WTC11 (cell line): ENCODE data around the gene SH3PXD2A.

Experiments used
- ATF2 ChIP-seq: sonication (generic); formaldehyde crosslinking; IDR thresholded peaks from 2 replicates; pipeline ENCODE4 v1.8.1; 2022; ENCODE audit warnings: low read depth, missing genetic modification reagents, borderline replicate concordance
- CBFB ChIP-seq: sonication (generic); formaldehyde crosslinking; IDR thresholded peaks from 2 replicates; pipeline ENCODE4 v1.8.1; 2022; ENCODE audit warnings: mild to moderate bottlenecking, low read depth, missing genetic modification reagents
- CREM ChIP-seq: sonication (generic); formaldehyde crosslinking; IDR thresholded peaks from 2 replicates; pipeline ENCODE4 v1.8.1; 2022; ENCODE audit warnings: mild to moderate bottlenecking, missing genetic modification reagents, moderate library complexity
- CTCF ChIP-seq: fragments of 200-600 bp; IDR thresholded peaks from 2 replicates; pipeline ENCODE4 v1.8.0; 2022; ENCODE audit warnings: antibody characterized with exemption
- HMGA2 ChIP-seq: fragments of 250-450 bp; sonication (Bioruptor Pico); IDR thresholded peaks from 2 replicates; pipeline ENCODE4 v1.4.0; 2021; ENCODE audit warnings: mild to moderate bottlenecking, moderate library complexity
- MAX ChIP-seq: sonication (generic); formaldehyde crosslinking; IDR thresholded peaks from 2 replicates; pipeline ENCODE4 v1.8.0; 2022; ENCODE audit warnings: mild to moderate bottlenecking, missing genetic modification reagents
- SP1 ChIP-seq: sonication (generic); formaldehyde crosslinking; conservative IDR thresholded peaks from 2 replicates; pipeline ENCODE4 v1.8.1; 2022; ENCODE audit warnings: missing genetic modification reagents

- no peak for TF ChIP-seq CTCF
- no peak for TF ChIP-seq MAX (CRISPR knock-in tag)
- TF ChIP-seq CBFB (CRISPR knock-in tag) = no peak
- no peak for TF ChIP-seq SP1 (CRISPR knock-in tag)
- no peak for TF ChIP-seq ATF2
- TF ChIP-seq HMGA2 (CRISPR knock-in tag) = no peak
- TF ChIP-seq CREM = no peak
Measured at GRCh38 chr10:103769176-103769575, 86.2 kb downstream of the SH3PXD2A start.
